OCI-LY3 (cell line): Measurements from ENCODE around the gene GNAI2.
"Not testable (repeated sequence)": the region's sequence is repeated elsewhere in the genome, so short reads cannot be mapped to it uniquely, and the experiment has no call there.

ENCODE experiments used
- H2AFZ ChIP-seq: fragments of 200-600, 300-600 bp; shearing (Covaris generic); 2 replicates; pipeline ENCODE4 v1.6.0; 2014; ENCODE audit warnings: antibody characterized with exemption, low read depth, low read length
- H3K27ac ChIP-seq: fragments of 200-600, 300-600 bp; sonication (generic); 2 replicates; pipeline ENCODE4 v1.5.1; 2014; ENCODE audit warnings: mild to moderate bottlenecking, low read length, moderate library complexity, mixed read lengths
- H3K27me3 ChIP-seq: fragments of 200-600, 300-600 bp; sonication (generic); 2 replicates; pipeline ENCODE4 v1.6.1; 2014; ENCODE audit warnings: low read depth, low read length, mixed read lengths
- H3K36me3 ChIP-seq: fragments of 200-600, 300-600 bp; sonication (generic); replicated peaks from 2 replicates; pipeline ENCODE3; 2014; ENCODE audit warnings: low read depth, low read length, mixed read lengths
- H3K4me1 ChIP-seq: fragments of 300-600, 200-600 bp; sonication (generic); 2 replicates; pipeline ENCODE4 v1.6.1; 2014; ENCODE audit warnings: low read length, mixed read lengths
- H3K4me2 ChIP-seq: fragments of 200-600, 300-600 bp; sonication (generic); 2 replicates; pipeline ENCODE4 v1.6.1; 2014; ENCODE audit warnings: low read length, mixed read lengths
- H3K4me3 ChIP-seq: fragments of 300-600, 200-600 bp; sonication (generic); 2 replicates; pipeline ENCODE4 v1.5.1; 2014; ENCODE audit warnings: antibody characterized with exemption, mild to moderate bottlenecking, low read length, moderate library complexity
- H3K79me2 ChIP-seq: fragments of 300-600, 200-600 bp; shearing (Covaris generic); 2 replicates; pipeline ENCODE4 v1.6.1; 2014; ENCODE audit warnings: mild to moderate bottlenecking, low read length, mixed read lengths
- H3K9ac ChIP-seq: fragments of 300-600, 200-600 bp; shearing (Covaris generic); 2 replicates; pipeline ENCODE4 v1.6.0; 2014; ENCODE audit warnings: mild to moderate bottlenecking, low read length, moderate library complexity
- H3K9me3 ChIP-seq: fragments of 200-600, 300-600 bp; shearing (Covaris generic); 2 replicates; pipeline ENCODE4 v1.6.1; 2014; ENCODE audit warnings: low read length, mixed read lengths; ENCODE audit not compliant: insufficient read depth
- H4K20me1 ChIP-seq: fragments of 200-600, 300-600 bp; sonication (generic); 2 replicates; pipeline ENCODE4 v1.6.1; 2016; ENCODE audit warnings: low read length, mixed read lengths; ENCODE audit not compliant: insufficient read depth
- CTCF ChIP-seq: fragments of 200-600, 300-600 bp; sonication (generic); IDR thresholded peaks from 2 replicates; pipeline ENCODE4 v1.5.1; 2014; ENCODE audit warnings: antibody characterized with exemption, low read length, low read depth
- EZH2phosphoT487 ChIP-seq: fragments of 200-600 bp; shearing (Covaris generic); IDR thresholded peaks from 2 replicates; pipeline ENCODE4 v1.6.1; 2018; ENCODE audit warnings: antibody characterized with exemption, mixed run types, low read depth

Gene GNAI2

GRCh38 chr3:50269460-50269859 lies 33.5 kb downstream of the GNAI2 start:
- Histone ChIP-seq H3K79me2 (no peaks in the 10 kb centered on the region), H3K4me1 (peaks cover 9% of the 10 kb centered on the region; the same call in 1 of the 2 replicates), H3K27me3 (peaks cover 30% of the 10 kb centered on the region), H3K9ac (no peak overlapping the region), H3K27ac (no peak overlapping the region), H4K20me1 (no peaks in the 10 kb centered on the region), H3K9me3 (no peaks in the 10 kb centered on the region), H2AFZ (no peak overlapping the region), H3K4me2 (no peak overlapping the region), H3K36me3 (no peaks in the 10 kb centered on the region), H3K4me3 (no peak overlapping the region)
- TF ChIP-seq EZH2phosphoT487 (no peak), CTCF (no peak)

GRCh38 chr3:50269977-50270413 lies 34.0 kb downstream of the GNAI2 start:
- Histone ChIP-seq H3K4me1 (peaks cover 9% of the 10 kb centered on the region; the same call in 1 of the 2 replicates), H2AFZ (no peak overlapping the region), H4K20me1 (no peaks in the 10 kb centered on the region), H3K4me3 (no peak overlapping the region), H3K36me3 (no peaks in the 10 kb centered on the region), H3K9me3 (no peaks in the 10 kb centered on the region), H3K9ac (no peak overlapping the region), H3K79me2 (no peaks in the 10 kb centered on the region), H3K4me2 (no peak overlapping the region), H3K27me3 (peaks cover 30% of the 10 kb centered on the region), H3K27ac (no peak overlapping the region)
- TF ChIP-seq EZH2phosphoT487 (no peak), CTCF (no peak)

GRCh38 chr3:50270422-50271224 lies 34.6 kb downstream of the GNAI2 start:
- H3K27me3 ChIP-seq: peaks cover 30% of the 10 kb centered on the region
- no peaks in the 10 kb centered on the region for H4K20me1 ChIP-seq
- no peaks in the 10 kb centered on the region for H3K36me3 ChIP-seq
- TF ChIP-seq EZH2phosphoT487: no peak
- TF ChIP-seq CTCF: no peak
- H3K4me3 ChIP-seq: no peak overlapping the region
- no peaks in the 10 kb centered on the region for H3K9me3 ChIP-seq
- H3K4me2 ChIP-seq: no peak overlapping the region
- H2AFZ ChIP-seq: no peak overlapping the region
- no peak overlapping the region for H3K27ac ChIP-seq
- H3K9ac ChIP-seq: no peak overlapping the region
- no peaks in the 10 kb centered on the region for H3K79me2 ChIP-seq
- peaks cover 9% of the 10 kb centered on the region; the same call in 1 of the 2 replicates for H3K4me1 ChIP-seq

- no peaks in the 10 kb centered on the region for H3K36me3 ChIP-seq
- no peak overlapping the region for H2AFZ ChIP-seq
- TF ChIP-seq CTCF: no peak
- TF ChIP-seq EZH2phosphoT487: no peak
- no peak overlapping the region for H3K4me3 ChIP-seq
- no peak overlapping the region for H3K9ac ChIP-seq
- H3K9me3 ChIP-seq: no peaks in the 10 kb centered on the region
- H4K20me1 ChIP-seq: no peaks in the 10 kb centered on the region
- no peaks in the 10 kb centered on the region for H3K79me2 ChIP-seq
- no peak overlapping the region for H3K27ac ChIP-seq
- H3K4me1 ChIP-seq: peaks cover 9% of the 10 kb centered on the region; the same call in 1 of the 2 replicates
- no peak overlapping the region for H3K4me2 ChIP-seq
- H3K27me3 ChIP-seq: peaks cover 26% of the 10 kb centered on the region
Observed at GRCh38 chr3:50271314-50271936, 35.4 kb downstream of the GNAI2 start.

- not testable (repeated sequence) for H3K36me3 ChIP-seq, H4K20me1 ChIP-seq, H3K9me3 ChIP-seq, H3K79me2 ChIP-seq, H3K27ac ChIP-seq, H3K4me3 ChIP-seq, H3K4me1 ChIP-seq, H2AFZ ChIP-seq, H3K9ac ChIP-seq
- peaks cover 15% of the 10 kb centered on the region for H3K27me3 ChIP-seq
- peak overlapping the region; percentile 95; the same call in 1 of the 2 replicates for H3K4me2 ChIP-seq
Observed at GRCh38 chr3:50272538-50272910, 36.5 kb downstream of the GNAI2 start.
